Hippocampal formation (tissue), 2 donors: ENCODE results near the gene FOXJ2.
"Not testable (repeated sequence)": the region's sequence is repeated elsewhere in the genome, so short reads cannot be mapped to it uniquely, and the experiment has no call there.

Source experiments
- DNase-seq, 2 donors: peaks; one replicate each; lab custom pipeline; 2025; lab: John Stamatoyannopoulos, UW

Gene FOXJ2

GRCh38 chr12:8030189-8030588 is 2.3 kb upstream of the FOXJ2 start:
- DNase-seq: no peak

GRCh38 chr12:8031017-8031416 is 1.5 kb upstream of the FOXJ2 start:
- DNase-seq: not testable (repeated sequence)

DNA sequence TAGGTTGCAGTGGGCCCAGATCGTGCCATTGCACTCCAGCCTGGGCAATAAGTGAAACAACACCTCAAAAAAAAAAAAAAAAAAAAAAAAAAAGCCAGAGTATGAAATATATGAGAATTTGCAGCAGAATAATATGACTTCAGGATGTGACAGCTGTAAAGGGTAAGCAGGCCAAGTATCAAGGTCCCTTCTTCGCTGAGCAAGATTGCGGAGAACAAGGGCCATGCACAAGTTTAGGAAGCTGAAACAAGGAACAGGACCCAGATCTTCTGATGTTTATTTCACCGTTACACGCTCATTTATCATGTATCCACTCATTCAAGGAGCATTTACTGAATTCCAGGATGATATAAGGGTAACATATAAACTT is 659 bp upstream of the FOXJ2 start:
- DNase-seq: no peak

- DNase-seq: peak; percentile 17 to 29
Observed at GRCh38 chr12:8033153-8034044, 883 bp downstream of the FOXJ2 start.

DNA sequence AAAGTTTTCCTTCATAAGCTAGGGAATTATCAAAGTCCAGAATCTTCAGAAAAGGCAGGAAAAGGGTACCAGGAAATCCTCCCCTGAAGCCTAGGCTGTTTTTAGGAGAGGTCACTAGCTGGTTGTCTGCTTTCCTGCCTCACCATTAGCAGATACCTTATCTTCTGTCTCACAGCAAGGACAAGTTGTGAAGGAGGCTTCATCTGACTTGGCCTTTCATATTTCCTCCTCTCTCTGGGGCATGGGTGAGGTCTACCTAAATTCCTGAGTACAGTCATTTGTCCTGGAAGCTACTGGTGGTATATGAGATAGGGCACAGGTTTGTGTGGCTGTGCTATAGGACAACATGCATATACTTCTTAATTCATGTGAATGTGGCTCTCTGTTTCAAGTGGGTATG is 2.3 kb downstream of the FOXJ2 start:
- DNase-seq: no peak

- DNase-seq: no peak
Observed at GRCh38 chr12:8035440-8036010, 3.0 kb downstream of the FOXJ2 start.

- no peak for DNase-seq
Observed at GRCh38 chr12:8036346-8036745, 3.8 kb downstream of the FOXJ2 start.

DNA sequence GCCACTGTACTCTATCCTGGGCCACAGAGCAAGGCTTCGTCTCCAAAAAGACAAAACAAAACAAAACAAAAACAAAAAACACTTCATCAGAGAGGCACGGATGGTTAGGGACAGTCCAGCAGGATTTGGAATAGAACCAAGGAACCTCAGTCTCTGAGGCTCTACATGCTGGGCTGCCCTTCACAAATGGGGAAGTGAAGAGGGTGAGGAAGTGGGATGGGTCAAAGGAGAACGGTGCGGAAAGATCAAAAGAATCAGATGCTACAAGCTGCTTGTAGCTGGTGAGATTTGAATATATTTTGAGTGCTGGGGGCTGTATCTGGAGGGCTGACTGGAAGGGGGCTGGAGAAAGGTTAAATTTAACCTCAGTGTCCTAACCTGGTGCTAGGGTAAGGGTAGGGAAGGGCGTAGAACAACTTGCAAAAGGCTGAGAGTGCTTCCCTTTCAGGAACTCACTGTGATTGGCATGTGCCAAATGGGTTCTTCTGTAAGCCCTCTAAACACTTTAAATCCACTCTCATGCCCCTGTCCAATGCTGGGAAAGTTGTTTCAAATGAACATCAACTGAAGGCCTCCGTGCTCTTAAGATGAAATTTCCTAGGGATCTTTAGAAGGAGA is 4.6 kb downstream of the FOXJ2 start:
- DNase-seq: no peak

DNA sequence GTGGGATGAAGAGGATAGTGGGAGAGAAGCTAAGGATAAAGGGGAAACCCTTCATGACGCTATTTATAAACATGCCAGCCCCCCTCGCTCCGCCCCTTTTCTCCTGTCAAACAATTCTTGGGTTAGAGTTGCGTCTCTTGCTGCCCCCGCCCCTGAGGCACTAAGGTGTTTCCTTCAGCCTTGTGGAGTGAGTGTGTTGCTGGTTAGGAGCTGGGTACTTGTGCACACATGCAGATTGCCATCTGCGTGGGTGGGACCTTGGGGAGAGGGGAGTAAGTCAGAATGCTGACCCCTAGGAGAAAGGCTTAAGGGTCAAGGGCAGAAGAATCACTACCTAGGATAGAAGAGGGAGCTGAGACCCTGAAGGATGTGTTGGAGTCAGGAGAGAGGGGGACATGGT is 5.4 kb downstream of the FOXJ2 start:
- DNase-seq: no peak

GRCh38 chr12:8038659-8039114 is 6.2 kb downstream of the FOXJ2 start:
- peak in 1 of 2 donors; percentile 32 for DNase-seq

DNA sequence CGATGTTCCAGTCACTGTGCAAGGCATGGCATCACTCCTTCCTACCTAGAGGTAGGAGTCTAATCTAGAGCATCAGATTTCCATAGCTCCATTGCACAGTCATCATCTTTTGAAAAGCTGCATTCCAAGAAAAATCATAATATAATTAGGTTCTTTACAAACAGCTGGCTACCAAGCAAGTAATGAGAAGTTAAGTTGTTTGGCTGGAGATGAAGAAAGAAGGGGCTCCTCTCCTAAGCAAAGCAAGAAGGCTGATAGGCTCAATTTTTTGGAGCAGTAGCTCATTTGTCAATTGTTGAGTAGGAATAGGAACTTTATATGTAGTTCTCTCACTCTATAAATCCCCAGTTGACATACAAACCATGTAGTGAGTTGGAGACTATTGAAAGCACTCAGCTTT is 8.3 kb downstream of the FOXJ2 start:
- DNase-seq: no peak

GRCh38 chr12:8045952-8046944 is 13.7 kb downstream of the FOXJ2 start:
- DNase-seq: peak; percentile 27 to 34

- DNase-seq: no peak
Observed at GRCh38 chr12:8047842-8048241, 15.3 kb downstream of the FOXJ2 start.

DNA sequence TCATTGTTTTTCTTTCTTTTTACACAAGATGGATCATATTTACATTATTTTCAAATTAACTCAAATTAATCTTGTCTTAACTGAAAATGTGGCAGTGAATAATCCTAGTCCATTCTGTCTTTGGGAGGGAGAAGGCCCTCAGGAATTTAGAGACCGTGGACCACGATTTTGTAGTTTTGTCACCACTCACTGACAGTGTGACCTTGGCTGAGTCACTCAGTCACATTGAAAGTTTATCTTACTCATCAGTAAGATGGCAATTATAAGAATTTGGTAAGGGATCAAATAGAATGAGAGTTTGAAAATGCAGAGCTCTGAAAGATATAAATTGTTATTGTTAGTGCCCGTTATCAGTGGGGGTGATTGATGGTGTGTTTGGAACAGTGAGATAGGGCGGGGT is 16.4 kb downstream of the FOXJ2 start:
- DNase-seq: no peak

DNA sequence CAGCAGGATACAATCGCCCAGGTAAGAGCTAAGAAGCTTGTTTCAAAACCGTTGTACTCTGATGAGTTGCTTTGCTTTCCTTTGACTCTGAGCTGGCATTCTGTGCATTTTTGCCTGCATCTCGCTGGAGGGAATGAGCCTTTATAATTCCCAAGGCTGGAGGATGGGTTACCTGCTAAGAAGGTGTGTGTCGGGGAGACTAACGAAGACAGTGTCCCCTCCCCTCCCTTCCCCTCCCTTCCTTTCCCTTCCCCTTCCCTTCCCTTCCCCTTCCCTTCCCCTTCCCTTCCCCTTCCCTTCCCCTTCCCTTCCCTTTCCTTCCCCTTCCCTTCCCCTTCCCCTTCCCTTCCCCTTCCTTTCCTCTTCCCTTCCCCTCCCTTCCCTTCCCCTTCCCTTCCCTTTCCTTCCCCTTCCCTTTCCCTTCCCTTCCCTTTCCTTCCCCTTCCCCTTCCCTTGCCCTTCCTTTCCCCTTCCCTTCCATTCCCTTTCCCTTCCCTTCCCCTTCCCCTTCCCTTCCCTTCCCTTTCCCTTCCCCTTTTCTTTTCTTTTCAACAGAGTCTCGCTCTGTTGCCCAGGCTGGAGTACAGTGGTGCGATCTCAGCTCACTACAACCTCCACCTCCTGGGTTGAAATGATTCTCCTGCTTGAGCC is 18.2 kb downstream of the FOXJ2 start:
- no peak for DNase-seq

- DNase-seq: peak in 1 of 2 donors; percentile 14
Observed at GRCh38 chr12:8052679-8053078, 20.2 kb downstream of the FOXJ2 start.

GRCh38 chr12:8054816-8055215 is 22.3 kb downstream of the FOXJ2 start:
- no peak for DNase-seq

DNA sequence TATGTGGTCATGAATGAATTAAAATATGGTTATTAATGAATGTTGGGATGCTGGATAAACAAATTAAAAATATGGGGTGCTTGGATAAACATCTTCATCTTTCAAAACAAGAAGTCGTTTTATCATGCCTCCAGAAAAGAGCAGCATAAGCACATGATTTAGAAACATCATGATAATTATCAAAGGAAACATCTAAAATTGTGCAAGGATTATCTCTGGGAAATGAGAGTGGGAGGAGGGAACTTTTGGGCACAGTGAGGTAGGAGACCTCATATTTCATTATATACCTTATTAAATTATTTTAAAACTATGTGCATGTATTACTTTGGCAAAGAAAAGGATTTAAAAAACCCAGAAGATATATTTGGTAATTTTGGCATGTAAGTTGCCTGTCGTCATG is 24.8 kb downstream of the FOXJ2 start:
- DNase-seq: no peak

DNA sequence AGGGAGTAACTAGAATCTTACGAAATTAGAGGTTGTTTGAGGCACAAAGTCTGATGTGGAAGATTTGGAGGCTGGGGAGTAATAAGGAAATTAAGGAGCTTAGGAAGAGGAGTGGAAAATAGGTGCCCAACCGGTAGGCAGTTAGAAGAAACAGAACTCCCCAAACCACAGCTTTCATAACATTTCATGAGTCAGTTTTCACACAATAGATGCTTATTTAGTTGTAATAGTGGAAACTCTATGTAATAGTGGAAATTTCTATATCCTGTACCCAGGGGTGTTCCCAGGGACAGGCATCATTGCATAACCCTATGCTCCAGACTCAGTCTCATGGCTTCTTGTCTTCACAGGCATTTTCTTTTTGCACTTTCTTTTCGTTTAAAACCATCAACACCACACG is 25.3 kb downstream of the FOXJ2 start:
- DNase-seq: no peak

DNA sequence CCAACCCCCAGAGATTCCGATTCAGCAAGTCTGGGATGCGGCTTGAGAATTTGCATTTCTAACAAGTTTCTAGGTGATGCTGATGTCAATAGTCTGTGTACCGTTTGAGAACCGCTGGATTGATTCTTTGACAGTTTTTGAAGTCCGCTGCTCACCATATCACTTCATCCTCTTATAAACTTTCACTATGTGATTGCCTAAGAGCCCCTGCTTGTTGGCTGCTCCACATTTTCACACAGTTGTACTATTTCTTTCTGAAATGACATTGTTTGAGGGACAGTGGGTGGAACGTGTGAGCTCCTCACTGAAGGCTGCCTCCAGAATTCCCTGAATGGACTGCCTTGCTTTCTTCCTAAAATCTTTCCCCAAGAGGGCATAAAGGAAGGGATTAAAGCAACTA is 26.0 kb downstream of the FOXJ2 start:
- DNase-seq: no peak

DNA sequence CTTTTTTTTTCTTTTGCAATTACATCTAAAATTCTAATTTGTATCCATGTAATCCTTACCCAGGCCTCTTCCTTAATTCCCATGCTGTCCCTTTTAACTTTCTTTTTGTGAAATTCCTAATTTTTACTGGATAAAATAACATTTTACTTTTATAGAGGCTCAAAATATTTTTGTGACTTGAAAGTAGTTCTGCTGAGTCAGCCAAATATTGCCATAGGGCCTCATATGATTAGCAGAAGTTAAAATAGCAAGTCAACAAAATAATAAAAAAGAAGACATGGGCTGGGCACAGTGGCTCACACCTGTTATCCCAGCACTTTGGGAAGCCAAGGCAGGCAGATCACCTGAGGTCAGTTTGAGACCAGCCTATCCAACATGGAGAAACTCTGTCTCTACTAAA is 31.6 kb downstream of the FOXJ2 start:
- DNase-seq: no peak
